ENCODE results near the gene FNDC8.

- TF ChIP-seq CTCF (conservative IDR thresholded peaks at IDR 0.05; ENCODE audit: low read depth, low read length) (0 out of 2 replicates have a peak, but pooled peaks have one; percentile 5), POLR2A (IDR thresholded peaks at IDR 0.05; ENCODE audit: low read depth, low read length) (no peak), RAD21 (IDR thresholded peaks at IDR 0.05; ENCODE audit: low read length) (no peak), NFE2L2 (IDR thresholded peaks at IDR 0.05; ENCODE audit: low read depth, low read length) (no peak), MXI1 (IDR thresholded peaks at IDR 0.05; ENCODE audit: borderline replicate concordance, low read depth, low read length) (no peak; the same call in 1 of the 2 replicates), USF2 (IDR thresholded peaks at IDR 0.05; ENCODE audit: low read depth, low read length) (no peak), FOS (IDR thresholded peaks at IDR 0.05; ENCODE audit: low read depth, low read length) (no peak), MAFK (IDR thresholded peaks at IDR 0.05; ENCODE audit: low read depth, low read length) (no peak), SMC3 (IDR thresholded peaks at IDR 0.05; ENCODE audit: low read depth, low read length) (no peak), ELK1 (IDR thresholded peaks at IDR 0.05; ENCODE audit: borderline replicate concordance, low read depth, low read length) (no peak), RFX5 (IDR thresholded peaks at IDR 0.05; ENCODE audit: low read depth, low read length) (no peak), RCOR1 (IDR thresholded peaks at IDR 0.05; ENCODE audit: insufficient replicate concordance, low read length) (no peak), CEBPB (IDR thresholded peaks at IDR 0.05; ENCODE audit: low read depth, low read length) (no peak), CHD1 (IDR thresholded peaks at IDR 0.05; ENCODE audit: low read depth, low read length) (no peak)
Observed at GRCh38 chr17:35088356-35088880, 33.0 kb upstream of the FNDC8 start.
